Nephron (organoid): ENCODE data around the gene SLC29A3.

ENCODE experiments used
- H3K27ac Mint-ChIP-seq, 3 experiments: 2 replicates each; pipeline ENCODE4 v1.8.0; 2020; ENCODE audit warnings: mixed read lengths in 3 of 3, mild to moderate bottlenecking in 2 of 3, moderate library complexity in 1 of 3
- H3K27me3 Mint-ChIP-seq: 2 replicates; pipeline ENCODE4 v1.8.0; 2021; ENCODE audit warnings: low read depth, mild to moderate bottlenecking, moderate library complexity, mixed read lengths
- H3K36me3 Mint-ChIP-seq: 2 replicates; pipeline ENCODE4 v1.8.0; 2020; ENCODE audit warnings: low read depth, mixed read lengths
- H3K4me1 Mint-ChIP-seq: 2 replicates; pipeline ENCODE4 v1.8.0; 2020; ENCODE audit warnings: mixed read lengths
- H3K4me3 Mint-ChIP-seq, 3 experiments: 2 replicates each; pipeline ENCODE4 v1.8.0; 2020; ENCODE audit warnings: mild to moderate bottlenecking in 3 of 3, mixed read lengths in 3 of 3, moderate library complexity in 2 of 3
- H3K9me3 Mint-ChIP-seq: 2 replicates; pipeline ENCODE4 v1.8.0; 2020; ENCODE audit warnings: mixed read lengths
- TF ChIP-seq, protein P1 (sequence below), 3 experiments: fragments of 200-600 bp; sonication (generic); IDR thresholded peaks; one replicate each; pipeline ENCODE4 v1.5.0; 2021; ENCODE audit warnings: antibody characterized with exemption in 3 of 3; ENCODE audit not compliant: unreplicated experiment in 3 of 3

The SLC29A3 gene

DNA sequence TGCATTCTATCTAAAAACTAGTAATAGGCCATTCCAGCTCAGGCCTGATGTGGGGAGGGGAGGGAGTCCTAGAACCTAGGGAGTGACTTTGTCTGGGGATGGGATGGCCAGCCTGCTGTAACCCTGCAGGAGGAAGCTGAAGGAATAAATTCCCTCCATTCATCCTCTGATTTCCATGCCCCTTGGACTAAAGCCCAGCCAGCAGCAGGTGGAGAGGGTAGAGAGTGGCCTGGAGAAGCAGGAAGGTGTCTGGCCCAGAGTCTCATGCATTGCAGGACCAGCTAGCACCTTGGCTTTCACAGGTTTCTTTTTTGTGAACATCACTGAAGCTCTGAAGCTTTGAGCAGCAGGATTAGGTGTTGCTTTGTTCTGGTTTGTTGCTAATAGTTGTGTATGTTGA, 44.9 kb downstream of the SLC29A3 start:
- TF ChIP-seq, protein P1, sequence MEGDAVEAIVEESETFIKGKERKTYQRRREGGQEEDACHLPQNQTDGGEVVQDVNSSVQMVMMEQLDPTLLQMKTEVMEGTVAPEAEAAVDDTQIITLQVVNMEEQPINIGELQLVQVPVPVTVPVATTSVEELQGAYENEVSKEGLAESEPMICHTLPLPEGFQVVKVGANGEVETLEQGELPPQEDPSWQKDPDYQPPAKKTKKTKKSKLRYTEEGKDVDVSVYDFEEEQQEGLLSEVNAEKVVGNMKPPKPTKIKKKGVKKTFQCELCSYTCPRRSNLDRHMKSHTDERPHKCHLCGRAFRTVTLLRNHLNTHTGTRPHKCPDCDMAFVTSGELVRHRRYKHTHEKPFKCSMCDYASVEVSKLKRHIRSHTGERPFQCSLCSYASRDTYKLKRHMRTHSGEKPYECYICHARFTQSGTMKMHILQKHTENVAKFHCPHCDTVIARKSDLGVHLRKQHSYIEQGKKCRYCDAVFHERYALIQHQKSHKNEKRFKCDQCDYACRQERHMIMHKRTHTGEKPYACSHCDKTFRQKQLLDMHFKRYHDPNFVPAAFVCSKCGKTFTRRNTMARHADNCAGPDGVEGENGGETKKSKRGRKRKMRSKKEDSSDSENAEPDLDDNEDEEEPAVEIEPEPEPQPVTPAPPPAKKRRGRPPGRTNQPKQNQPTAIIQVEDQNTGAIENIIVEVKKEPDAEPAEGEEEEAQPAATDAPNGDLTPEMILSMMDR (IDR thresholded peaks at IDR 0.05; ENCODE audit: unreplicated experiment in 3 of 3): no peak

DNA sequence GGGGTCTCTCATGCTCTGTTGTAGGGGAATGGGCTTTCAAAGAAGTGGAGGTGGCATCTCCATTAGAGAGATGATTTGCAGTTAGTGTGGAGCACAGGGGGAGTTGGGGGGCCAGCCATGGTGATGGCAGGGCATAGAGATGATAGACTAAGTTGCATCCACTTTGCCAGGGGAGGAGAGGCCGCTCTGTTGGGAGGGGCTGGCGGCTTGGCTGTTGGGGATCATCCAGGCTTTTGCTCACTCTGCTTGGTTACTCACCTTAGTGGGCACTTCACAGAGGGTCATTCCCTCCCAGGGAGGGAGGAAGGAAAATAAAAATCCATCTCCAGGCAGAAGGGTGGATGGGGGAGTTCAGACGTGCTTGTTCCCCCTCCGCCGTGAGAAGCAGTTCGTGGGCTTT, 46.3 kb downstream of the SLC29A3 start:
- Mint-ChIP-seq H3K9me3 (no peaks in the 10 kb centered on the region), H3K4me1 (no peaks in the 10 kb centered on the region), H3K27me3 (peaks cover 4% of the 10 kb centered on the region), H3K36me3 (peaks cover 5% of the 10 kb centered on the region), H3K27ac (no peak overlapping the region), H3K4me3 (no peak overlapping the region)
- TF ChIP-seq, protein P1 (IDR thresholded peaks at IDR 0.05; ENCODE audit: unreplicated experiment in 3 of 3): no peak

More for the DNA sequence above, 44.9 kb downstream of the SLC29A3 start:
- Mint-ChIP-seq H3K9me3 (no peaks in the 10 kb centered on the region), H3K4me1 (peaks cover 4% of the 10 kb centered on the region), H3K27ac (no peak overlapping the region), H3K4me3 (no peak overlapping the region), H3K36me3 (peaks cover 5% of the 10 kb centered on the region), H3K27me3 (peaks cover 4% of the 10 kb centered on the region)

DNA sequence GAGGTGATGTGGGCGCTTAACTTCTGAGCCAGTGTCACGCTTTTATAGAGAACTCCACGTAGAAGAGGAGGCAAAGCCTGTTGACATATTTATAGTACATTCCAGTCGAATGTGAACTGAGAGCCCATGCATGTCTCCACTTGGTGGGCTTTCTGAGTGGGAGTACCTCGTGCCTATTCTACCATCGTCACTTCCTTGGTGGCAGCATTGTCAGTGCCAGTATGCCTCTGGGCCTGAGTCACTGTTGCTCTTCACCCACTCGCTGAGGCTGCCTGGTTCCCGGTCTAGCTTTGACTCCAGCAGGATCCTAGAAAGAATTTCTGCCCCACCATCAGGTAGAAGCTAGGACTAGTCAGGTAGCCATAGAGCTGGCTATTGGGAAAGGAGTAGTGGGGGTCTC, 47.6 kb downstream of the SLC29A3 start:
- H3K9me3 Mint-ChIP-seq: no peaks in the 10 kb centered on the region
- H3K36me3 Mint-ChIP-seq: peaks cover 5% of the 10 kb centered on the region
- H3K27me3 Mint-ChIP-seq: peaks cover 4% of the 10 kb centered on the region
- H3K4me1 Mint-ChIP-seq: no peaks in the 10 kb centered on the region
- TF ChIP-seq, protein P1 (IDR thresholded peaks at IDR 0.05; ENCODE audit: unreplicated experiment in 3 of 3): no peak
- no peak overlapping the region for H3K4me3 Mint-ChIP-seq
- H3K27ac Mint-ChIP-seq: no peak overlapping the region

DNA sequence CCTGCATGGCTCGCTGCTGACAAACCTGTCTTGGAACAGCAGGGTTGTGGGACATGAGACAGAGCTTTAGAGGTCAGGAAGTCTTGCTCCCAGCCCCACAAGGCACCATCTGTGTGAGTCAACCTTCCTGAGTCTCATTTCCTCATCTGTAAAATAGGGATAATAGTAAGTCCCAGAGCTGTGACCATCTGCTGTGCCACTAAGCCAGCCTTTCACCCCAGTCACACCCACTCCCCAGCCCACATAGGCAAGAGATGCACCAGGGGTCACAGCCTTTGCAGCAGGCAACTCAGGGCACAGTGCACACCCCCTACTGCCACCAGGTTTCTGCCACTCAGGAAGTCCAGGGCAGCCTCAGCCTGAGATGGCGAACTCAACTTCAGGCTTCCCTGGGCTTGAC, 48.2 kb downstream of the SLC29A3 start:
- Mint-ChIP-seq H3K4me3 (no peak overlapping the region), H3K27ac (no peak overlapping the region), H3K4me1 (no peaks in the 10 kb centered on the region), H3K27me3 (peaks cover 4% of the 10 kb centered on the region), H3K9me3 (no peaks in the 10 kb centered on the region), H3K36me3 (peaks cover 3% of the 10 kb centered on the region)
- TF ChIP-seq, protein P1 (IDR thresholded peaks at IDR 0.05; ENCODE audit: unreplicated experiment in 3 of 3): no peak

DNA sequence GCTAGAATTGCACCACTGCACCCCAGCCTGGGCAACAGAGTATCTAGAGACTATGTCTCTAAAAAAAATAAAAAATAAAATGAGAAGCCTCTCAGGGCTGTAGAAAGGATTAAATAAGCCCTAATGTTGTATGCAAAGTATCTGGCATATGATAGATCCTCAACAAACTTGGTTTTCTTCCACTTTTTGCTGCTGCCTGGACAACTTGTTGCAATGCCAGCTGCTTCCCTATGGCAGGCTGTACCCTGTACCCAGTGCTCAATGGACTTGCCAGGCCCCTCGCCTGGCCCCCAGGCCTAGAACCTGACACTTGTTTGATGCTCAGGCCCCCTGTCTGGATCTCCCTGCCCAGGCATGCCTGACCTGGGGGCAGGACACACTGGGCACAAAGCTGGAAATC, 49.1 kb downstream of the SLC29A3 start:
- Mint-ChIP-seq H3K27me3 (peaks cover 8% of the 10 kb centered on the region), H3K9me3 (no peaks in the 10 kb centered on the region), H3K4me1 (no peaks in the 10 kb centered on the region), H3K36me3 (no peaks in the 10 kb centered on the region), H3K27ac (no peak overlapping the region), H3K4me3 (no peak overlapping the region)
- TF ChIP-seq, protein P1 (IDR thresholded peaks at IDR 0.05; ENCODE audit: unreplicated experiment in 3 of 3): no peak

DNA sequence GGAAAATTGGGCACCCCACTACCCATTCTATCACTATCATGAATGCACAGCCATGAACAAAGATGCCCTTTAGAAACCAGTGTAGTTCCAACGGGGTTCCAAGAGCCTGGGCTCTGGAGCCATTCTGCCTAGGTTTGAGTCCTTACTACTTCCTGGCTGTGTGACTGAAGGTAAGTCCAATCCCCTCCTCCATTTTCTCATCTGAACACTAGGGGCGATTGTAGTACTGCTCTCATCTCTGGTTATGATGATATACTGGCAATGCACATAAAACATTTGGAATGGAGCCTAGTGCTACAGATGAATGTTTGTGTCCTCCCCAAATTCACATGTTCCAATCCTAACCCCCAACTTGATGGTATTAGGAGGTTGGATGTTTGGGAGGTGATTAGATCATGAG, 49.6 kb downstream of the SLC29A3 start:
- no peaks in the 10 kb centered on the region for H3K36me3 Mint-ChIP-seq
- no peaks in the 10 kb centered on the region for H3K4me1 Mint-ChIP-seq
- TF ChIP-seq, protein P1 (IDR thresholded peaks at IDR 0.05; ENCODE audit: unreplicated experiment in 3 of 3): no peak
- H3K27me3 Mint-ChIP-seq: peaks cover 8% of the 10 kb centered on the region
- H3K4me3 Mint-ChIP-seq: no peak overlapping the region
- no peaks in the 10 kb centered on the region for H3K9me3 Mint-ChIP-seq
- H3K27ac Mint-ChIP-seq: no peak overlapping the region
